Heart right ventricle (tissue), 16 donors: ENCODE data around the gene LRRC3B. TPM values are rescaled to one million over a fixed set of nuclear protein-coding genes. Genes with fewer than 3 reads are reported as not detected.

Source experiments
- ATAC-seq, 8 donors: fragments of 200-7000 bp; cut with Tn5 transposase; one replicate each; pipeline ENCODE4 v1.9.1; 2020; ENCODE audit warnings: mild to moderate bottlenecking in 8 of 8, moderate library complexity in 8 of 8, moderate number of reproducible peaks in 1 of 8
- DNase-seq, 2 donors: peaks; one replicate each; pipeline ENCODE4 v3.0.0-alpha.2; 2020
- H3K27ac ChIP-seq, 10 donors: fragments of 200-600 bp; sonication (generic) in 2 of 10; one replicate each; pipeline versions ENCODE4 v1.5.0 to v1.8.0; 2020 to 2022; ENCODE audit warnings: mild to moderate bottlenecking in 3 of 10
- H3K27me3 ChIP-seq, 7 donors: fragments of 200-600 bp; one replicate each; pipeline ENCODE4 v1.8.0; 2021 to 2022; ENCODE audit warnings: mild to moderate bottlenecking in 2 of 7
- H3K36me3 ChIP-seq, 9 donors: fragments of 200-600 bp; sonication (generic) in 1 of 9; one replicate each; pipeline versions ENCODE4 v1.5.0 to v1.8.0; 2020 to 2022; ENCODE audit warnings: mild to moderate bottlenecking in 2 of 9
- H3K4me1 ChIP-seq, 9 donors: fragments of 200-600 bp; sonication (generic) in 1 of 9; one replicate each; pipeline versions ENCODE4 v1.5.0 to v1.8.0; 2020 to 2022; ENCODE audit warnings: mild to moderate bottlenecking in 4 of 9
- H3K4me3 ChIP-seq, 10 donors: fragments of 200-600 bp; sonication (generic) in 2 of 10; one replicate each; pipeline versions ENCODE4 v1.5.0 to v1.8.0; 2020 to 2022; ENCODE audit warnings: mild to moderate bottlenecking in 7 of 10, moderate library complexity in 2 of 10
- H3K9me3 ChIP-seq, 11 donors: fragments of 200-600 bp in 10 of 11; sonication (generic) in 2 of 11; one replicate each; pipeline versions ENCODE4 v1.5.0 to v1.8.0; 2013 to 2022; ENCODE audit warnings: mild to moderate bottlenecking in 2 of 11, control low read depth in 1 of 11, moderate library complexity in 1 of 11
- CTCF ChIP-seq, 9 donors: fragments of 200-600 bp; sonication (generic) in 2 of 9; IDR thresholded peaks; one replicate each; pipeline versions ENCODE4 v1.5.0 to v1.8.0; 2021 to 2022; ENCODE audit warnings: antibody characterized with exemption in 9 of 9, mild to moderate bottlenecking in 5 of 9, moderate library complexity in 1 of 9
- WGBS, 2 donors: extraction: QIAGEN DNeasy Blood & Tissue Kit; methylation state at CpG; one replicate each; pipeline ENCODE4 v1.1.7; 2013; ENCODE audit warnings: inconsistent platforms in 1 of 2; 5-methylcytosine and 5-hydroxymethylcytosine counted together
- intact Hi-C, 10 donors: fragments of 100-400 bp; cut with DNase I; formaldehyde crosslinking; loops; one replicate each; pipeline versions ENCODE4 v1.11.1 to v1.14.2; 2022
- polyA plus RNA-seq, 2 donors: library from polyadenylated mRNA; stranded (reverse); fragments of 200-250 nt; gene quantifications; one replicate each; pipeline ENCODE4 v1.2.3, GENCODE V29; 2013
- total RNA-seq, 10 donors: library from RNA; stranded (reverse); fragmentation: NEBNext Ultra II Directional in 3 of 10; extraction: Animal tissue kit (Norgen Biotek cat#: 25700) in 3 of 10; gene quantifications; one replicate each; pipeline versions ENCODE4 v1.2.1 to v1.2.4, GENCODE V29; 2021 to 2023
- donor health status: Arrhythmogenic right ventricular cardiomyopathy.
- donor health status: ischemic (EF 13 %, LVEDD 7.1; RV severe dilation, severe dysfunction).
- donor health status: healthy with polysubstance abuse.
- donor health status: DM: no; HTN: yes; CAD: no.
- donor health status: DM: no; HTN: no; CAD: no.
- donor health status: ischemic (EF 25% LVEDD 6.9; RV normal size, moderate dysfunction).
- donor health status: ischemic (EF 25% LVEDD 5.7; RV mildly dilated, moderate dysfunction).
- donor health status: healthy.
- donor health status: DM: yes; HTN: yes; CAD: no.
- donor health status: Ischemic cardiomyopathy.
- donor health status: ischemic (EF 35%, LVEDD 5.7; RV mildly dilated, moderate dysfunction).
- donor health status: nonischemic (EF 11% LVEDD 7.7; RV severe dilation, severe dysfunction).
- donor health status: DM: yes; HTN: yes; CAD: no.
- donor health status: PGD.
- donor health status: ischemic (EF 29% LVEDD 5.4; RV normal size, mild dysfunction).
- donor health status: nonischemic (EF 23%, LVEDD 6.1; RV moderate dilation, normal function).

LRRC3B gene
- total and polyA plus RNA-seq, 12 donors, result 0.04 to 0.55 (median 0.17) TPM; not detected in 3

GRCh38 chr3:26652164-26652563 lies 29.6 kb downstream of the LRRC3B start:
- WGBS, 2 donors, result 45 to 58% methylated on average over 5 of the region's 5 CpGs
- Histone ChIP-seq H3K36me3 (no peaks in the 10 kb centered on the region), H3K27ac (no peak overlapping the region), H3K4me1 (peaks cover 0 to 11% (median 0%) of the 10 kb centered on the region in 9 donors), H3K27me3 (no peaks in the 10 kb centered on the region), H3K4me3 (no peak overlapping the region), H3K9me3 (no peaks in the 10 kb centered on the region)
- no peak for TF ChIP-seq CTCF (IDR thresholded peaks at IDR 0.05)
- intact Hi-C loops, result no loop called here
- DNase-seq (peak; percentile 29 to 42), ATAC-seq (peak; percentile 64 to 99 (median 80))

GRCh38 chr3:26653811-26654425 lies 31.3 kb downstream of the LRRC3B start:
- 79 to 92% methylated on average over 1 of the region's 1 CpG for WGBS, 2 donors
- DNase-seq, result no peak
- no peak overlapping the region for H3K27ac ChIP-seq
- no peaks in the 10 kb centered on the region for H3K9me3 ChIP-seq
- H3K4me1 ChIP-seq, result peaks cover 0 to 11% (median 0%) of the 10 kb centered on the region in 9 donors
- H3K36me3 ChIP-seq, result no peaks in the 10 kb centered on the region
- TF ChIP-seq CTCF (IDR thresholded peaks at IDR 0.05), result no peak
- no peaks in the 10 kb centered on the region for H3K27me3 ChIP-seq
- H3K4me3 ChIP-seq, result no peak overlapping the region
- ATAC-seq, result no peak
- intact Hi-C loops, result no loop called here

GRCh38 chr3:26655231-26655630 lies 32.7 kb downstream of the LRRC3B start:
- no peaks in the 10 kb centered on the region for H3K9me3 ChIP-seq
- H3K4me1 ChIP-seq, result peaks cover 0 to 11% (median 0%) of the 10 kb centered on the region in 9 donors
- WGBS, 2 donors, result 73 to 79% methylated on average over 2 of the region's 2 CpGs
- H3K27me3 ChIP-seq, result no peaks in the 10 kb centered on the region
- H3K27ac ChIP-seq, result no peak overlapping the region
- H3K36me3 ChIP-seq, result no peaks in the 10 kb centered on the region
- no peak for DNase-seq
- ATAC-seq, result no peak
- intact Hi-C loops, result no loop called here
- H3K4me3 ChIP-seq, result no peak overlapping the region
- TF ChIP-seq CTCF (IDR thresholded peaks at IDR 0.05), result no peak

GRCh38 chr3:26657348-26657976 lies 34.9 kb downstream of the LRRC3B start:
- intact Hi-C loops, result no loop called here
- H3K9me3 ChIP-seq, result no peaks in the 10 kb centered on the region
- H3K4me3 ChIP-seq, result no peak overlapping the region
- 81 to 88% methylated on average over 6 of the region's 6 CpGs for WGBS, 2 donors
- H3K36me3 ChIP-seq, result no peaks in the 10 kb centered on the region
- peaks cover 0 to 5% (median 0%) of the 10 kb centered on the region in 9 donors for H3K4me1 ChIP-seq
- no peak overlapping the region for H3K27ac ChIP-seq
- DNase-seq (no peak), ATAC-seq (no peak)
- TF ChIP-seq CTCF (IDR thresholded peaks at IDR 0.05), result no peak
- no peaks in the 10 kb centered on the region for H3K27me3 ChIP-seq
